ENCODE results near the gene ANTXR1. TPM values are rescaled to one million over a fixed set of nuclear protein-coding genes. Genes with fewer than 3 reads are reported as not detected.

The ANTXR1 gene
- total and polyA plus RNA-seq, 2 experiments from 2014 or later, result 128 to 191 TPM

DNA sequence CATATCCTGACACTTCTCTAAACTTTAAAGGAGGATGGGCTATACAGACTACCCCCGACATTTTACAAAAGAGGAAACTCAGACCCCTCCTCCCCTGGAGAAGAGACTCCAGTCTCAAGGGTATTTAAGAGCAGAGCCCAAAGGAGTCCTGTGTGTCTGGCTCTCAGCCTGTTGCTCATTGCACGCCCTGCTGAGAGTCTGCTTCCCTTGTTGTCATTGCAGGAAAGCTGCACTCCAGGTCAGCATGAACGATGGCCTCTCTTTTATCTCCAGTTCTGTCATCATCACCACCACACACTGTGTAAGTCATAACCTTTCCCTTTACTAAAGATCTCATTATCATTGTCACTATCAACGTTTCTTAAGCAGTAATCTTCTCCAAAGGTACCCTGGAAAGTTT, 111.4 kb downstream of the ANTXR1 start:
- peaks cover 32% of the 10 kb centered on the region; the same call in 1 of the 2 replicates for H3K36me3 ChIP-seq (ENCODE audit: low read depth)
- H3K9ac ChIP-seq, result no peak overlapping the region
- no peak for TF ChIP-seq EZH2phosphoT487 (IDR thresholded peaks at IDR 0.05; ENCODE audit: insufficient read depth, low read depth)
- TF ChIP-seq EZH2 (IDR thresholded peaks at IDR 0.05; ENCODE audit: insufficient read depth, poor library complexity, severe bottlenecking), result no peak
- DNase-seq, result no peak
- no peaks in the 10 kb centered on the region for H3K79me2 ChIP-seq (ENCODE audit: insufficient read depth)
- WGBS, 2 experiments (ENCODE audit: low coverage in 1 of 2, low lambda C conversion rate in 2 of 2, missing lambda C conversion rate in 2 of 2), result 74 to 76% methylated on average over 4 of the region's 4 CpGs
- H4K20me1 ChIP-seq (ENCODE audit: insufficient read depth), result no peaks in the 10 kb centered on the region
- peaks cover 30% of the 10 kb centered on the region for H3K4me1 ChIP-seq (ENCODE audit: insufficient read depth)
- in situ Hi-C loops (cut with MboI), result no loop called here
- H3F3A ChIP-seq (ENCODE audit: insufficient read depth), result peaks cover 37% of the 10 kb centered on the region
- no peaks in the 10 kb centered on the region for H3K9me2 ChIP-seq (ENCODE audit: insufficient read depth)
- no peaks in the 10 kb centered on the region for H3K9me3 ChIP-seq (ENCODE audit: low read depth)
- no peaks in the 10 kb centered on the region for H3K27me3 ChIP-seq (replicated peaks; ENCODE audit: insufficient read depth)
- H3K4me2 ChIP-seq (ENCODE audit: unreplicated experiment), result no peak overlapping the region
- H3K4me3 ChIP-seq, result no peak overlapping the region
- H3K27ac ChIP-seq, result no peak overlapping the region
- no peak overlapping the region for H2AFZ ChIP-seq

DNA sequence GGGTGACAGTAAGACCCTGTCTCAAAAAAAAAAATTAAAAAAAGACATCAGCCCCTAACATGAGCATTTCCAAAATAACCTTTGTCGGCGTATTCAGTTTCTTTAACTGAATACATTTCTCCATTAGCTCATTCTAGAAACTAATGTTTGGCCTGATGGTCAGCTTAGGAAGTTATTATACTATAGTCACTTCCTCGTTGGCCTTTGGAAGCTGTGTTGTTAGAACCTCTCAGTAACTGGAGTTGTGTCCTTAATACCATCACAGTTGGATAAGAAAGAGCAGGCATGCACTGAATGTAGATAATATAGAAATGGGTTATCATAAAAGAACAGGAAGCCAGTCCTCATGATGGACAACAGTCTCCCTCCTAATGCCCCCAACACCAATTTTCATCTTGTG, 112.8 kb downstream of the ANTXR1 start:
- in situ Hi-C loops (cut with MboI), result no loop called here
- Histone ChIP-seq H4K20me1 (ENCODE audit: insufficient read depth) (no peaks in the 10 kb centered on the region), H3K36me3 (ENCODE audit: low read depth) (peaks cover 41% of the 10 kb centered on the region; the same call in 1 of the 2 replicates), H3K27ac (no peak overlapping the region), H3K4me3 (no peak overlapping the region), H3K9ac (no peak overlapping the region), H3K9me3 (ENCODE audit: low read depth) (no peaks in the 10 kb centered on the region), H3K9me2 (ENCODE audit: insufficient read depth) (no peaks in the 10 kb centered on the region), H3K79me2 (ENCODE audit: insufficient read depth) (no peaks in the 10 kb centered on the region), H2AFZ (no peak overlapping the region), H3F3A (ENCODE audit: insufficient read depth) (peaks cover 24% of the 10 kb centered on the region), H3K27me3 (replicated peaks; ENCODE audit: insufficient read depth) (no peaks in the 10 kb centered on the region), H3K4me1 (ENCODE audit: insufficient read depth) (peaks cover 27% of the 10 kb centered on the region), H3K4me2 (ENCODE audit: unreplicated experiment) (no peak overlapping the region)
- WGBS, 2 experiments (ENCODE audit: low coverage in 1 of 2, low lambda C conversion rate in 2 of 2, missing lambda C conversion rate in 2 of 2), result 79 to 83% methylated on average over 3 of the region's 3 CpGs
- TF ChIP-seq EZH2 (IDR thresholded peaks at IDR 0.05; ENCODE audit: insufficient read depth, poor library complexity, severe bottlenecking) (no peak), EZH2phosphoT487 (IDR thresholded peaks at IDR 0.05; ENCODE audit: insufficient read depth, low read depth) (no peak)
- DNase-seq, result no peak

DNA sequence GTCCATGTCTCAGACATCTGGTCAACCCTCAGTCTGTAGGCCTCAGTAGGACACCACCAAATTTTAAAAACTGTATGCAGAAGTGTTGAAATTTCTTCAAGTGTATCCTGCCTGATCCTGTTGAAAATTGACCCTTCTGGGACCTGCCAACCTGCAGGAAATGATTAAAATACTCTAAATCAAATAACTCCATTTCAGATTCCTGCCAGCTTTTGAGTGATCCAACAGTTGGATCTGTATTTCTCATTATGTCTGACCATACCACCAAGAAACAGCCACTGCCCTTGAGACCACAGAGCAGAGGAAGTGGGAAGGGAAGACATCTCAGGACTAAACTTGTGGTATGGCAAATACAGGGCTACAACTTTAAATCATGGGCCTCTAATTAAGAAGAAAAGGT, 113.4 kb downstream of the ANTXR1 start:
- H3K27me3 ChIP-seq (replicated peaks; ENCODE audit: insufficient read depth), result no peaks in the 10 kb centered on the region
- no peak for DNase-seq
- H3K4me1 ChIP-seq (ENCODE audit: insufficient read depth), result peaks cover 22% of the 10 kb centered on the region
- H3K79me2 ChIP-seq (ENCODE audit: insufficient read depth), result no peaks in the 10 kb centered on the region
- H3K4me3 ChIP-seq, result no peak overlapping the region
- TF ChIP-seq EZH2phosphoT487 (IDR thresholded peaks at IDR 0.05; ENCODE audit: insufficient read depth, low read depth) (no peak), EZH2 (IDR thresholded peaks at IDR 0.05; ENCODE audit: insufficient read depth, poor library complexity, severe bottlenecking) (no peak)
- H3K9me2 ChIP-seq (ENCODE audit: insufficient read depth), result no peaks in the 10 kb centered on the region
- no peaks in the 10 kb centered on the region for H3K9me3 ChIP-seq (ENCODE audit: low read depth)
- in situ Hi-C loops (cut with MboI), result no loop called here
- no peak overlapping the region for H3K27ac ChIP-seq
- H3K4me2 ChIP-seq (ENCODE audit: unreplicated experiment), result no peak overlapping the region
- peaks cover 46% of the 10 kb centered on the region for H3K36me3 ChIP-seq (ENCODE audit: low read depth)
- H4K20me1 ChIP-seq (ENCODE audit: insufficient read depth), result no peaks in the 10 kb centered on the region
- H3K9ac ChIP-seq, result no peak overlapping the region
- H3F3A ChIP-seq (ENCODE audit: insufficient read depth), result peaks cover 22% of the 10 kb centered on the region
- H2AFZ ChIP-seq, result no peak overlapping the region

DNA sequence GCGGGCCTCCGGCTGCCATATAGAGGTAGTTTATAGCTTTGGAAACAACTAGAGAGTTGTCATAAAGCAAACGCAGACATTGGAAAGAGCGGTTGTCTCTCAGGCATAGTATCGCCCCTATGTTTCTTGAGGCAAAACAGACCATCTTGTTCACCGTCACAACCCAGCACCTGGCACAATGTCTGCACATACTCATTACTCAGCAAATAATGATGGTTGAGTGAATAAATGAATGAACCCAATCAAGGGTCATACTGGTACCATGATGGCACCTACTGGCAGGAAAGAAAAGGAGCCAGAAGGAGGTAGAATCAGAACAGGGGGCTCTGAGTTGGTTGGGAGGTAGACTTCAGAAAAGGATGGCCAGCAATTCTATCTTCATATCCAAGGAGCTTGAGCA, 118.5 kb downstream of the ANTXR1 start:
- in situ Hi-C loops (cut with MboI), result no loop called here
- no peak for DNase-seq
- Histone ChIP-seq H3K79me2 (ENCODE audit: insufficient read depth) (no peaks in the 10 kb centered on the region), H2AFZ (no peak overlapping the region), H3K9ac (no peak overlapping the region), H3K4me2 (ENCODE audit: unreplicated experiment) (no peak overlapping the region), H3K4me1 (ENCODE audit: insufficient read depth) (peaks cover 6% of the 10 kb centered on the region), H3K27ac (no peak overlapping the region), H3K36me3 (ENCODE audit: low read depth) (peaks cover 37% of the 10 kb centered on the region), H3K27me3 (replicated peaks; ENCODE audit: insufficient read depth) (no peaks in the 10 kb centered on the region), H3K4me3 (no peak overlapping the region), H3K9me2 (ENCODE audit: insufficient read depth) (no peaks in the 10 kb centered on the region), H3F3A (ENCODE audit: insufficient read depth) (peaks cover 34% of the 10 kb centered on the region), H3K9me3 (ENCODE audit: low read depth) (no peaks in the 10 kb centered on the region), H4K20me1 (ENCODE audit: insufficient read depth) (no peaks in the 10 kb centered on the region)
- 97 to 99% methylated on average over 6 of the region's 6 CpGs for WGBS, 2 experiments (ENCODE audit: low coverage in 1 of 2, low lambda C conversion rate in 2 of 2, missing lambda C conversion rate in 2 of 2)
- no peak for TF ChIP-seq EZH2 (IDR thresholded peaks at IDR 0.05; ENCODE audit: insufficient read depth, poor library complexity, severe bottlenecking)
- no peak for TF ChIP-seq EZH2phosphoT487 (IDR thresholded peaks at IDR 0.05; ENCODE audit: insufficient read depth, low read depth)
